ENCODE results near the gene ZNF573.
"Not testable (repeated sequence)": the region's sequence is repeated elsewhere in the genome, so short reads cannot be mapped to it uniquely, and the experiment has no call there.

GRCh38 chr19:37757683-37758082 lies 21.7 kb downstream of the ZNF573 start:
- TF ChIP-seq, protein P1, sequence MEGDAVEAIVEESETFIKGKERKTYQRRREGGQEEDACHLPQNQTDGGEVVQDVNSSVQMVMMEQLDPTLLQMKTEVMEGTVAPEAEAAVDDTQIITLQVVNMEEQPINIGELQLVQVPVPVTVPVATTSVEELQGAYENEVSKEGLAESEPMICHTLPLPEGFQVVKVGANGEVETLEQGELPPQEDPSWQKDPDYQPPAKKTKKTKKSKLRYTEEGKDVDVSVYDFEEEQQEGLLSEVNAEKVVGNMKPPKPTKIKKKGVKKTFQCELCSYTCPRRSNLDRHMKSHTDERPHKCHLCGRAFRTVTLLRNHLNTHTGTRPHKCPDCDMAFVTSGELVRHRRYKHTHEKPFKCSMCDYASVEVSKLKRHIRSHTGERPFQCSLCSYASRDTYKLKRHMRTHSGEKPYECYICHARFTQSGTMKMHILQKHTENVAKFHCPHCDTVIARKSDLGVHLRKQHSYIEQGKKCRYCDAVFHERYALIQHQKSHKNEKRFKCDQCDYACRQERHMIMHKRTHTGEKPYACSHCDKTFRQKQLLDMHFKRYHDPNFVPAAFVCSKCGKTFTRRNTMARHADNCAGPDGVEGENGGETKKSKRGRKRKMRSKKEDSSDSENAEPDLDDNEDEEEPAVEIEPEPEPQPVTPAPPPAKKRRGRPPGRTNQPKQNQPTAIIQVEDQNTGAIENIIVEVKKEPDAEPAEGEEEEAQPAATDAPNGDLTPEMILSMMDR (conservative IDR thresholded peaks at IDR 0.05 in 1 of 2, IDR thresholded peaks at IDR 0.05 in 1 of 2; ENCODE audit: extremely low read depth in 1 of 2, insufficient read depth in 1 of 2, low read depth in 1 of 2, low read length in 2 of 2), result not testable (repeated sequence)
- not testable (repeated sequence) for TF ChIP-seq EZH2 (IDR thresholded peaks at IDR 0.05; ENCODE audit: borderline replicate concordance, low read length)
